A549 (cell line): ENCODE results near the gene STYXL1. TPM values are rescaled to one million over a fixed set of nuclear protein-coding genes. Genes with fewer than 3 reads are reported as not detected.

Source experiments
- ATAC-seq, 2 experiments: fragments of 200-7000 bp in 1 of 2; fragments of >200 bp in 1 of 2; cut with Nextera tagmentation in 1 of 2; cut with Tn5 transposase in 1 of 2; 3 replicates each; pipeline versions ENCODE4 v1.8.0 to v1.9.1; 2018 to 2020; ENCODE audit warnings: mild to moderate bottlenecking in 1 of 2, moderate library complexity in 1 of 2
- CTCF ChIA-PET: fragments of 300-600 bp; sonication (Branson Sonifier 250); formaldehyde crosslinking; extraction: SDS; loops from one replicate; lab custom pipeline; 2021; ENCODE audit warnings: antibody characterized with exemption, inconsistent platforms; lab: Yijun Ruan, JAX
- POLR2A ChIA-PET: fragments of 350-600 bp; formaldehyde crosslinking; extraction: SDS; loops from one replicate; lab custom pipeline; 2021; ENCODE audit warnings: antibody characterized with exemption, inconsistent platforms; lab: Yijun Ruan, JAX
- DNase-seq, 2 experiments: peaks; one replicate each; pipeline versions ENCODE4 v3.0.0 to v3.0.0-alpha.2; 2011 to 2016; ENCODE audit warnings: low read depth in 1 of 2, low spot score in 1 of 2
- FAIRE-seq: peaks from 2 replicates; lab custom pipeline; 2011; peaks lifted over from hg19 to GRCh38; lab: Jason Lieb, UNC
- H3K27ac ChIP-seq, 2 experiments: fragments of >200 bp; sonication (Bioruptor Twin); formaldehyde crosslinking; 3 replicates each; pipeline ENCODE4 v1.5.1; 2016 to 2017
- H3K4me1 ChIP-seq: fragments of >200 bp; sonication (Bioruptor Twin); formaldehyde crosslinking; 3 replicates; pipeline ENCODE4 v1.6.1; 2016
- H3K4me2 ChIP-seq: fragments of >200 bp; sonication (Bioruptor Twin); formaldehyde crosslinking; 3 replicates; pipeline ENCODE4 v1.6.1; 2016
- H3K4me3 ChIP-seq: fragments of >200 bp; sonication (Bioruptor Twin); formaldehyde crosslinking; 3 replicates; pipeline ENCODE4 v1.5.1; 2016
- H3K9me3 ChIP-seq: fragments of >200 bp; sonication (Bioruptor Twin); formaldehyde crosslinking; 3 replicates; pipeline ENCODE4 v1.6.1; 2016
- ATOH8 ChIP-seq: fragments of 250-450 bp; sonication (Bioruptor Pico); IDR thresholded peaks from 2 replicates; pipeline ENCODE4 v1.5.0; 2020; ENCODE audit warnings: low read depth, mild to moderate bottlenecking, moderate library complexity
- CBX8 ChIP-seq: fragments of 200-600 bp; sonication (generic); IDR thresholded peaks from 2 replicates; pipeline ENCODE4 v1.6.1; 2016
- CEBPB ChIP-seq, 2 experiments: fragments of >200 bp in 1 of 2; sonication (Bioruptor Twin) in 1 of 2; formaldehyde crosslinking in 1 of 2; IDR thresholded peaks; 2 replicates each; pipeline ENCODE4 v1.6.1; 2012 to 2016
- E2F6 ChIP-seq: IDR thresholded peaks from 2 replicates; pipeline ENCODE4 v1.6.1; 2012; ENCODE audit warnings: low read depth, borderline replicate concordance
- EHMT2 ChIP-seq: fragments of 200-600 bp; sonication (generic); IDR thresholded peaks from 2 replicates; pipeline ENCODE4 v1.6.1; 2016; ENCODE audit warnings: antibody characterized with exemption, low read depth, mild to moderate bottlenecking, moderate library complexity
- EP300 ChIP-seq, 2 experiments: fragments of >200 bp; sonication (Bioruptor Twin); formaldehyde crosslinking; IDR thresholded peaks; 2 replicates in 1 of 2; 3 replicates in 1 of 2; pipeline ENCODE4 v1.6.1; 2016 to 2017
- JUN ChIP-seq, 2 experiments: fragments of >200 bp; sonication (Bioruptor Twin); formaldehyde crosslinking; IDR thresholded peaks; 2 replicates in 1 of 2; 3 replicates in 1 of 2; pipeline ENCODE4 v1.6.1; 2016 to 2017
- KDM5A ChIP-seq: fragments of 200-600 bp; sonication (generic); IDR thresholded peaks from 2 replicates; pipeline ENCODE4 v1.6.1; 2016; ENCODE audit warnings: antibody characterized with exemption, mild to moderate bottlenecking
- MAFK ChIP-seq: fragments of 450-650 bp; IDR thresholded peaks from 2 replicates; pipeline ENCODE4 v1.6.1; 2014; ENCODE audit not compliant: partially characterized antibody
- NPAS2 ChIP-seq: fragments of 250-450 bp; sonication (Bioruptor Pico); IDR thresholded peaks from 2 replicates; pipeline ENCODE4 v1.8.0; 2022; ENCODE audit warnings: mild to moderate bottlenecking, moderate library complexity, borderline replicate concordance
- NR3C1 ChIP-seq: fragments of >200 bp; sonication (Bioruptor Twin); formaldehyde crosslinking; IDR thresholded peaks from 3 replicates; pipeline ENCODE4 v1.6.1; 2017
- RCOR1 ChIP-seq: fragments of 150-350 bp; IDR thresholded peaks from 2 replicates; pipeline ENCODE4 v1.6.1; 2014; ENCODE audit warnings: antibody characterized with exemption, low read length, low read depth
- RFX5 ChIP-seq: fragments of 450-650 bp; IDR thresholded peaks from 2 replicates; pipeline ENCODE4 v1.7.1; 2014; ENCODE audit warnings: antibody characterized with exemption, mild to moderate bottlenecking, moderate library complexity
- RNF2 ChIP-seq: fragments of 200-600 bp; sonication (generic); IDR thresholded peaks from 2 replicates; pipeline ENCODE4 v1.6.1; 2016; ENCODE audit warnings: low read depth, mild to moderate bottlenecking, antibody characterized with exemption, moderate library complexity, borderline replicate concordance
- TP53 ChIP-seq: fragments of 250-450 bp; sonication (Bioruptor Pico); IDR thresholded peaks from 2 replicates; pipeline ENCODE4 v1.5.0; 2021; ENCODE audit warnings: mild to moderate bottlenecking, moderate library complexity
- ZSCAN20 ChIP-seq: fragments of 250-450 bp; sonication (Bioruptor Pico); IDR thresholded peaks from 2 replicates; pipeline ENCODE4 v1.8.0; 2022; ENCODE audit warnings: mild to moderate bottlenecking, moderate library complexity
- WGBS: methylation state at CpG from one replicate; pipeline ENCODE4 v1.1.6; 2017; ENCODE audit errors: missing lambda C conversion rate; 5-methylcytosine and 5-hydroxymethylcytosine counted together
- polyA plus RNA-seq, 4 experiments: library from polyadenylated mRNA; depleted of rRNA in 3 of 4; stranded (reverse); fragments of >200 nt; fragmentation: RNase III in 1 of 4; extraction: RNeasy Plus Mini Kit Qiagen cat#74134 plus additional on column Dnase treatment in 1 of 4; gene quantifications; 2 replicates in 3 of 4; 3 replicates in 1 of 4; pipeline ENCODE4 v1.2.3, GENCODE V29; 2011 to 2017

The STYXL1 gene
- polyA plus RNA-seq, 2 of the 4 experiments (the other 2 are of a cell fraction) = 36.0 to 76.8 TPM

- Histone ChIP-seq H3K4me3 (no peak overlapping the region), H3K27ac (peak overlapping the region in 1 of 2 experiments; percentile 53; a peak in 2 of 6 replicates), H3K4me2 (no peak overlapping the region), H3K4me1 (peaks cover 29% of the 10 kb centered on the region), H3K9me3 (no peaks in the 10 kb centered on the region)
- TF ChIP-seq ATOH8 (no peak), MAFK (no peak), TP53 (CRISPR knock-in tag) (no peak), NPAS2 (CRISPR knock-in tag) (no peak), RFX5 (no peak), EHMT2 (no peak)
- ChIA-PET POLR2A (no interaction called here), CTCF (no interaction called here)
- no peak for FAIRE-seq
- ATAC-seq = no peak
- DNase-seq = no peak
- WGBS = 89% methylated on average over 21 of the region's 30 CpGs
These were observed 59.8 kb downstream of the STYXL1 start for GRCh38 chr7:75987805-75988567.

DNA sequence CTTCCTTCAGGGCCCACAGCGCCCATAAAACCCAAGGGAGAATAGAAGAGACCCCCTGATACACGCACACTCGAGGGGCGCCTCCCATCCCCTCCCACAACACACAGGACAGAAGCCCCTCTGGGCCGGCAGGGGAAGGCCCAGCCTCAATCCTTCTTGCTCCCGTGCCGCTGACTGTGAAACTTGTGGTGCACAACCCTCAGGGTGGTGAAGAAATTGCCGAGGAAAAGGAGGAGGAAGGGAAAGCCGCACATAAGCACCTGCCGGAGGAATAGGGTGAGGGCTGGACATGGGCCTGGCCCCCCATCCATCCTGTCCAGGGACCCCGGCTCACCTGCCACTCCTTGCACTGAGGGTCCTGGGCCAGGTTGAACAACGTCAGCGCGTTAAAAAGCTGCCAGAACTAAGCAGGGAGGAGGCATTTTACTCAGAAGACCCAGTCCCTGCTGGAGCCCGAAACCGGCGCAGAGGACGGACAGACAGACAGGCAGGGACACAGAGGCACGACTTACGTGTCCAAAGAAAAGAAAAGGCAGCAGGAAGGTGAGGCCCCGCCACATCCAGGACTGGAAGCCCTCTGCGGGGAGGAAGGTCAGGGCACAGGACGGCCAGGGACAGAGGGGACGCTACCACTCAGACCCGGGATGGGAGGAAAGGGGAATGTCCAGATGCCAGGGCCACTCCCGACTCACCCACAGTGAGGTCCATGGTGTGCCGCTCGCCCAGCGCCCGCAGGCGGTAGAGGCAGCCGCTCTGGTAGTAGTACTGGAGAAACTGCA, 60.6 kb downstream of the STYXL1 start:
- H3K4me3 ChIP-seq = no peak overlapping the region
- DNase-seq = no peak
- 91% methylated on average over 30 of the region's 32 CpGs for WGBS
- H3K4me2 ChIP-seq = no peak overlapping the region
- H3K27ac ChIP-seq = peak overlapping the region in 1 of 2 experiments; percentile 19; a peak in 2 of 6 replicates
- no peaks in the 10 kb centered on the region for H3K9me3 ChIP-seq
- no peak for TF ChIP-seq EP300 (IDR thresholded peaks at IDR 0.05)
- no peak for TF ChIP-seq NR3C1
- no peak for TF ChIP-seq CBX8
- TF ChIP-seq RNF2 = no peak
- TF ChIP-seq KDM5A = no peak
- TF ChIP-seq ZSCAN20 (CRISPR knock-in tag) = no peak
- TF ChIP-seq CEBPB (IDR thresholded peaks at IDR 0.05) = no peak
- no peak for FAIRE-seq
- CTCF ChIA-PET = no interaction called here
- peaks cover 32% of the 10 kb centered on the region for H3K4me1 ChIP-seq
- no peak for ATAC-seq
- POLR2A ChIA-PET = no interaction called here

DNA sequence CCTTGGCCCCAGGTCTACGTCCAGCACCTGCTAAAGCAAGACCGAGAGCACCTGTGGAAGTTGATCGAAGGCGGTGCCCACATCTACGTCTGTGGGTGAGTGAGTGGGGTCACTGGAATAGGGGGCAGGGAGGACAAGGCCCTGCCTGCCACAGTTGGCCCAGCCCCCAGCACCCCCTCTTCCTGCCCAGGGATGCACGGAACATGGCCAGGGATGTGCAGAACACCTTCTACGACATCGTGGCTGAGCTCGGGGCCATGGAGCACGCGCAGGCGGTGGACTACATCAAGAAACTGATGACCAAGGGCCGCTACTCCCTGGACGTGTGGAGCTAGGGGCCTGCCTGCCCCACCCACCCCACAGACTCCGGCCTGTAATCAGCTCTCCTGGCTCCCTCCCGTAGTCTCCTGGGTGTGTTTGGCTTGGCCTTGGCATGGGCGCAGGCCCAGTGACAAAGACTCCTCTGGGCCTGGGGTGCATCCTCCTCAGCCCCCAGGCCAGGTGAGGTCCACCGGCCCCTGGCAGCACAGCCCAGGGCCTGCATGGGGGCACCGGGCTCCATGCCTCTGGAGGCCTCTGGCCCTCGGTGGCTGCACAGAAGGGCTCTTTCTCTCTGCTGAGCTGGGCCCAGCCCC, 61.5 kb downstream of the STYXL1 start:
- Histone ChIP-seq H3K4me1 (peaks cover 28% of the 10 kb centered on the region), H3K4me2 (no peak overlapping the region), H3K9me3 (no peaks in the 10 kb centered on the region), H3K4me3 (no peak overlapping the region), H3K27ac (no peak overlapping the region)
- 84% methylated on average over 13 of the region's 20 CpGs for WGBS
- TF ChIP-seq JUN (IDR thresholded peaks at IDR 0.05) = 0 out of 5 replicates have a peak, but pooled peaks of 1 of the 2 experiments have one; percentile 32
- TF ChIP-seq RCOR1 = no peak
- TF ChIP-seq RNF2 = no peak
- no peak for TF ChIP-seq E2F6
- FAIRE-seq (no peak), ATAC-seq (no peak), DNase-seq (no peak)
- ChIA-PET CTCF (no interaction called here), POLR2A (no interaction called here)
